Erythroblast (primary cell): ENCODE results near the gene PEX16.

Source experiments
- DNase-seq, 2 experiments: peaks; one replicate each; lab custom pipeline; 2025; lab: John Stamatoyannopoulos, UW
- GATA1 ChIP-seq: IDR thresholded peaks from 2 replicates; pipeline ENCODE4 v1.6.1; 2011; ENCODE audit warnings: low read depth, mild to moderate bottlenecking, control low read depth, low read length, moderate library complexity
- POLR2A ChIP-seq: IDR thresholded peaks from 2 replicates; pipeline ENCODE4 v1.6.1; 2011; ENCODE audit warnings: mild to moderate bottlenecking, low read length

The PEX16 gene

GRCh38 chr11:45927684-45928413, 10.2 kb upstream of the PEX16 start:
- TF ChIP-seq GATA1 (no peak), POLR2A (no peak)
- no peak for DNase-seq

GRCh38 chr11:45927332-45927683, 9.6 kb upstream of the PEX16 start:
- TF ChIP-seq GATA1 (no peak), POLR2A (no peak)
- DNase-seq: no peak

DNA sequence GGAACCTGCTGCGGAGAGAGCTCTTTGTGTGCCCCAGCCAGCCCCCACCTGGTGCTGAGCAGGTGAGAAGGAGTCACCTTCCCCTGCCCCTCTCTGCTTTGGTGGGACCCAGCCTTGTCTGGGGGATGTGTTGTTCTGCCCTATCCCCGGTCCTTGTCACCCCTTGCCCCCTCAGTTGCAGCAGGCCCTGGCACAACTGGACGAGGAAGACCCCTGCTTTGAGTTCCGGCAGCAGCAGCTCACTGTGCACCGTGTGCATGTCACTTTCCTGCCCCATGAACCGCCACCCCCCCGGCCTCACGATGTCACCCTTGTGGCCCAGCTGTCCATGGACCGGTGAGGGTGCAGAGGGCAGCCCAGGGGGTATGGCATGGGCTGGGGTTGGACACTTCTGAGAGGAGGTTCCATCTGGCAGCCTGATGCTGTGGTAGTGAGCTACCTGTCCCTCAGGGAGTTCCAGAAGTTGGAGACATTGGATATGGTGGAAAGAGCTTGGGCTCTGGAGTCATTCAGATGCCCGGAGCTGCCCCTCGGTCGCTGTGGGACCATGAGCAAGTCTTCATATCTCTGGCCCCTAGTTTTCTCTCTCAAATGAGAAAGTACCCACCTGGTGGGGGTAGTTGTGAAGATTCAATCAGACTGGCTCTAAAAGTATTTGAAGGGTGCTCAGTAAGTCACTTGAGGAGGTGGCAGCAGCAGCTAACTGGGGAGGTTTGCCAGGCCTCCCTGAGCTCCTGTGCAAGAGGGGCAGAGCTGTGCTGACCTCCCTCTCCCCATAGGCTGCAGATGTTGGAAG, 9.1 kb upstream of the PEX16 start:
- TF ChIP-seq POLR2A (no peak), GATA1 (no peak)
- no peak for DNase-seq

DNA sequence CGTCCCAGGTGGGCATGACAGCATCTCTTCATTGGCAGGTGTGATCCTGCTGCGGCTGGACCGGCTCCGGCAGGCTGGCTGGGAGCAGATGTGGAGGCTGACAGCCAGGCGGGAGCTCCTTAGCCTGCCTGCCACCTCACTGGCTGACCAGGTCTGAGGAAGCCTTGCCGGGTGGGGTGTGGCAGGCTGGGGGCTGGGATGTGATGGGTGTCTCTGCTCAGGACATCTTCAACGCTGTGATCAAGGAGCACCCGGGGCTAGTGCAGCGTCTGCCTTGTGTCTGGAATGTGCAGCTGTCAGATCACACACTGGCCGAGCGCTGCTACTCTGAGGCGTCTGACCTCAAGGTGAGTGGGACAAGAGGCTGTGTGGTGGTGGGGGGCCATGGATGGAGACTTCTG, 8.3 kb upstream of the PEX16 start:
- no peak for TF ChIP-seq POLR2A
- TF ChIP-seq GATA1: no peak
- no peak for DNase-seq

GRCh38 chr11:45925550-45925949, 7.9 kb upstream of the PEX16 start:
- DNase-seq: no peak
- TF ChIP-seq GATA1 (no peak), POLR2A (no peak)

- DNase-seq: no peak
These were observed 7.2 kb upstream of the PEX16 start for GRCh38 chr11:45924927-45925326.

DNA sequence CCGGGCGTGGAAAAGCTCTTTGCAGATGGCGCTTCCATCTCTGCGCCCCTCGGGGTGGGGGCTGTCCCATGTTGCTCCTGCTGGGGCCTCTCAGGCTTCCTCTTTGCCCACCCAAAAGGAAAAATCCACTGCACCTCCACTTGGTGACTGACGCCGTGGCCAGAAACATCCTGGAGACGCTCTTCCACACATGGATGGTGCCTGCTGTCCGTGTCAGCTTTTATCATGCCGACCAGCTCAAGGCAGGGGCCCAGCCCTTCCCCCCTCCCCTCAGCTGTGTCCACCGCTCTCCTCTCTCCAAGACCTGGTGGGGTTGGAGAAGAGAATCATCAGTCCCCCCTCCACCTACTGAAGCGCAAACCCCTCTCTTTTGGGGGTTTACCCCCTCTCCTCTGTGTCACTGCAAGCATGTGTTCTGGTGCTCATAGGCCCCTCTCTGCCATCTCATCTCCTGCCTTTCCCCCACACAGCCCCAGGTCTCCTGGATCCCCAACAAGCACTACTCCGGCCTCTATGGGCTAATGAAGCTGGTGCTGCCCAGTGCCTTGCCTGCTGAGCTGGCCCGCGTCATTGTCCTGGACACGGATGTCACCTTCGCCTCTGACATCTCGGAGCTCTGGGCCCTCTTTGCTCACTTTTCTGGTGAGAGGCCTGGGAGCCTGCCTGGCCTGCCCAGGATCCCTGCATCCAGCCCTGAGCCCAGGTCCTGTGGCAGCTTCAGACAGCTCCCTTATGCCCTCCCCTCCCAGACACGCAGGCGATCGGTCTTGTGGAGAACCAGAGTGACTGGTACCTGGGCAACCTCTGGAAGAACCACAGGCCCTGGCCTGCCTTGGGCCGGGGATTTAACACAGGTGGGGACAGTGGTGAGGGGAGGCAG, 6.6 kb upstream of the PEX16 start:
- no peak for DNase-seq
- TF ChIP-seq POLR2A (no peak), GATA1 (no peak)

More at GRCh38 chr11:45924927-45925326, 7.2 kb upstream of the PEX16 start:
- TF ChIP-seq POLR2A (no peak), GATA1 (no peak)

GRCh38 chr11:45922425-45923082, 4.9 kb upstream of the PEX16 start, which contains the start of gene LARGE2:
Gene LARGE2, plus strand, starts transcription at chr11:45922656. Its CDS starts 227 bp downstream, at chr11:45922883.
- DNase-seq: no peak
- TF ChIP-seq GATA1 (no peak), POLR2A (no peak)

DNA sequence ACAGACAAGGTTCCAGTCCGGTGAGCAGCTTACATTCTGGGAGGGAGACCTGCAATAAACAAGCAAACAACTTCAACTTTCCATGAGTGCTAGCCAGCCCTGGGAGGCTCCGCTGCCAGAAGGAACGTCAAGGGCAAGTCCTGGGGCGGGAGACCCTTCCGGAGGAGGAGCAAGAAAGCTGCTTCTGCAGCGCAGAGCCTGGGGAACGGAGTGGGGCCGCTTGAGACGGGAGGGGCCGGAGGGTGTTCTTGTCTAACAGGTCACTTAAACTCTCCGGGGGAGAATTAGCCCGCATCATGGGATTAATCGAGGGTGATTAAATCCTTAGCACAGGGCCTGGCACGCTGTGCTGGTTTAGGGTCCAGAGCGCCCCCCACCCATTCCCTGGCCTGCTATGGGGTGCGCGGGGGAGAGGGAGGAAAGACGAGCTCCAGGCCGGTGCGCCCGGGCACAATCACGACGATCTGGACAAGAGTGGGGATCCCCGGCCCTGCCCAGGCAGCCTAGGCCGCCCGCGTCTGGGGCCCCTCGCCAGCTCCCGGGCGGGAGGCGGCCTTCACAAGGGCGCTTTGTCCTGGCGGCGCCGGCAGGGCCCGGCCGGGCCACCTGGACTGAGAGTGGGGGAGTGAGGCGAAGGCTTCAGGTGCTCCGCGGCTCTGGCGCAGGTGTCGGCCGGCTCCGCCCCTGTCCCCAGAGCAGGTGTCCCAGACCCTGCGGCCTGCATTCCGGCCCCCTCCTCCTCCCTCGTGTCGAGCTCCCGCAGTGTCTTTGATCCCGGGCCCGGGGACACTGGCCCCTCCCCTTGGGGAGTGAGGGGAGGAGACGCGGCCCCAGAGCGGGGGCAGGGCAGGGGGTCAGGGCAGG, 4.1 kb upstream of the PEX16 start:
- no peak for DNase-seq
- TF ChIP-seq POLR2A: no peak
- no peak for TF ChIP-seq GATA1

DNA sequence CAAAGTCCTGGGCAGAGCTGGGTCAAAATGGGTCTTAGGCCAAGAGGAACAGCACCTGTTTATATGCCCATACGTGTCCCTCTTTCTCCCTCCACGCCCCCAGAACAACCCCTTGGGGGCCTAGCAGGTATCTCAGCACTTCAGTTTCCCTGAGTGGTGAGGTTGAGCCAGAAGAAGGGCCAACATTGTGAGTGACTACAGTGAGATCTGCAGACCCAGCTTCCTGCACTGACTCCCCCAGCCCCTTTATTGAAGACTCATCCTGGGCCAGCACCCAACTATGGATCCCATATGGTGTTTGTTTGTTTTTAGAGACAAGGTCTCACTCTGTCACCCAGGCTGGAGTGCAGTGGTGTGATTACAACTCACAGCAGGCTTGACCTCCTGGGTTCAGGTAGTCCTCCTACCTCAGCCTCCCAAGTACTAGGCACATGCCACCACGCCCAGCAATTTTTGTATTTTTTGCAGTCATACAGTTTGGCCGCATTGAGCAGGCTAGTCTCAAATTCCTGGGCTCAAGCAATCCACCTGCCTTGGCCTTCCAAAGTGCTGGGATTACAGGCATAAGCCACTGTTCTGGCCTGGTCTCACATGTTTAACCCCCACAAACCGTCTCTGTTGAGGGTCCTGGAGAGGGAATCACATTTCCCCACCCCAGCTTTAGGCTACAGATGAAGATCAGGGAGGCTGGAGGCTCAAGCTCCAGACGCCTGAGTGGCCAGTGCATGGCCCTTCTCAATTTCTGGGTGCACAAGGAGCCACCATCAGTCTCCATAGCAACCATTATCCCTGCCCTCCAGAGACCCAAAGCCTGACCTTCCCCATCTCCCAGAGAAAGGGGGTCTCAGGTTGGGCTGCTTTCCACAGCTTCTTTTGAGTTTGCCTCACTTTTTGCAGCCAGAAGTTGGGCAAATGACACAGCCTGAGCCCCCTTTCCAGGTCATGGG, 3.1 kb upstream of the PEX16 start:
- TF ChIP-seq GATA1 (no peak), POLR2A (no peak)
- no peak for DNase-seq

DNA sequence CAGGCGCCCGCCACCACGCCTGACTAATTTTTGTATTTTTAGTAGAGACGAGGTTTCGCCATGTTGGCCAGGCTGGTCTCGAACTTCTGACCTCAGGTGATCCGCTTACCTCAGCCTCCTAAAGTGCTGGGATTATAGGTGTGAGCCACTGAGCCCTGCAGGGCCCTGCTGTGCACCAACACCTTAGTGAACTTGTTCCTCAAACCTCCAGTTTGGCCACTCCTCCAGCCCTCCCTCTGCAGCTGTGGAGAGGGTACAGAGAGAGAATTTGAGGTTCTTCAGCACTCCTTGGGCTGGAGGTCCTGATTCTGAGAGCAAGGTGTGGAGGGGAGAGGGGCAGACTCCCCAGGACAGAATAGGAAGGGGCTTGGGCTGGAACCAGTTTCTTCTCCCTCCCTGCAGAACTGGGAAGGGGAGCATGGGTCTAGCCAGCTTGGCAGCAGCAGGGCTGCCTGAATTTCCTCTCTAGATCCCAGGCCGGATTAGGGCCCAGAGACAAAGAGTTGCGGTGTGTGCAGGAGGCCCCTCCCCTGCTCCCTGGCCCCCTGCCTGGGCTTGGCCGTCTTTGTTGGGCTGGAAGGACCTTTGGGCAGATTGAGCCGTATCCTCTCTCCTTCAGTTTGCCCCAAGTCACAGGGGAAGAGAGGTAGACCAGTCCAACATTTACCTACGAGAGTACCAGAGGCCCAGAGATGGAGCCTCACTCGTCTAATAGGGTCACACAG, 2.3 kb upstream of the PEX16 start:
- no peak for TF ChIP-seq GATA1
- TF ChIP-seq POLR2A: no peak
- no peak for DNase-seq
